ENCODE measurements around the gene CACNA2D3. TPM values are rescaled to one million over a fixed set of nuclear protein-coding genes. Genes with fewer than 3 reads are reported as not detected.

Gene CACNA2D3
- polyA plus RNA-seq, 3 donors: 8.3 to 21.5 (median 10.4) TPM

DNA sequence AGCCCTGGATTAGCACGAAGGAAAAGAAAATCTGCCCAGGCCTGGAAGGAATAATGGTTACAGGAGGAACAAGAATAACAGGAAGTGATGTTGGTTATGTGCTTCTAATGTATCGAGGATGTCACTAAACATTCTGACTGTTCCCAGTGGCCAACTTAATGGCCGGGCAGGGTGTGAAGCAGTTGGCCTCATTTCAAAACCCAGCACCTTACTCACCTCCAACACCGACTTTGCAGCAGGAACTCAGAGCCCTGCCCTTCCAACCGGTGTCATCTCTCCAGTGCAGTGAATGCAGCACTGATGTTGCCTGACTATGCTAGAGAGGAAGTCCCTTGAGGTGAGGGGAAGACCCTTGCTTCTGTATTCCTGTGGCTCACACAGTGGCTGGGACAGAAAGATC lies 967.9 kb downstream of the CACNA2D3 start:
- H3K27ac Mint-ChIP-seq: no peak overlapping the region
- no peak overlapping the region for H3K4me3 Mint-ChIP-seq
- no peak for DNase-seq
- Histone ChIP-seq H3K79me2 (ENCODE audit: insufficient read depth, low read length) (no peaks in the 10 kb centered on the region), H3K4me3 (replicated peaks in 1 of 3; ENCODE audit: low read depth in 2 of 3, low read length in 3 of 3) (no peak overlapping the region), H3K36me3 (replicated peaks in 1 of 2; ENCODE audit: control insufficient read depth in 1 of 2, insufficient read depth in 2 of 2, low read length in 2 of 2) (no peaks in the 10 kb centered on the region), H3K27me3 (ENCODE audit: control insufficient read depth in 2 of 2, insufficient read depth in 2 of 2, low read length in 2 of 2) (no peaks in the 10 kb centered on the region), H3K4me1 (ENCODE audit: control insufficient read depth in 1 of 2, insufficient read depth in 2 of 2, low read length in 2 of 2) (no peaks in the 10 kb centered on the region), H2AFZ (ENCODE audit: insufficient read depth, low read depth, low read length, poor library complexity, severe bottlenecking) (no peak overlapping the region), H3K9me3 (replicated peaks in 1 of 2; ENCODE audit: control insufficient read depth in 1 of 2, insufficient read depth in 1 of 2, low read length in 2 of 2) (no peaks in the 10 kb centered on the region), H3K27ac (ENCODE audit: low read depth in 1 of 2, low read length in 2 of 2) (no peak overlapping the region), H4K20me1 (ENCODE audit: insufficient read depth, low read length) (no peaks in the 10 kb centered on the region), H3K9ac (ENCODE audit: insufficient read depth, low read length, poor library complexity, severe bottlenecking) (no peak overlapping the region), H3K4me2 (replicated peaks; ENCODE audit: extremely low read depth, low read length, poor library complexity, severe bottlenecking) (no peak overlapping the region)
- no peaks in the 10 kb centered on the region for H3K36me3 Mint-ChIP-seq
- H3K9me3 Mint-ChIP-seq: peaks cover 0 to 8% (median 4%) of the 10 kb centered on the region in 7 donors
- no peaks in the 10 kb centered on the region for H3K4me1 Mint-ChIP-seq
- intact Hi-C loops (cut with micrococcal nuclease): no loop called here
- WGBS (ENCODE audit: insufficient coverage): 70% methylated on average over 1 of the region's 5 CpGs
- TF ChIP-seq, protein P1, sequence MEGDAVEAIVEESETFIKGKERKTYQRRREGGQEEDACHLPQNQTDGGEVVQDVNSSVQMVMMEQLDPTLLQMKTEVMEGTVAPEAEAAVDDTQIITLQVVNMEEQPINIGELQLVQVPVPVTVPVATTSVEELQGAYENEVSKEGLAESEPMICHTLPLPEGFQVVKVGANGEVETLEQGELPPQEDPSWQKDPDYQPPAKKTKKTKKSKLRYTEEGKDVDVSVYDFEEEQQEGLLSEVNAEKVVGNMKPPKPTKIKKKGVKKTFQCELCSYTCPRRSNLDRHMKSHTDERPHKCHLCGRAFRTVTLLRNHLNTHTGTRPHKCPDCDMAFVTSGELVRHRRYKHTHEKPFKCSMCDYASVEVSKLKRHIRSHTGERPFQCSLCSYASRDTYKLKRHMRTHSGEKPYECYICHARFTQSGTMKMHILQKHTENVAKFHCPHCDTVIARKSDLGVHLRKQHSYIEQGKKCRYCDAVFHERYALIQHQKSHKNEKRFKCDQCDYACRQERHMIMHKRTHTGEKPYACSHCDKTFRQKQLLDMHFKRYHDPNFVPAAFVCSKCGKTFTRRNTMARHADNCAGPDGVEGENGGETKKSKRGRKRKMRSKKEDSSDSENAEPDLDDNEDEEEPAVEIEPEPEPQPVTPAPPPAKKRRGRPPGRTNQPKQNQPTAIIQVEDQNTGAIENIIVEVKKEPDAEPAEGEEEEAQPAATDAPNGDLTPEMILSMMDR (IDR thresholded peaks at IDR 0.05): no peak
- H3K27me3 Mint-ChIP-seq (ENCODE audit: low read depth in 3 of 3): peaks cover 2 to 11% (median 11%) of the 10 kb centered on the region in 3 donors

DNA sequence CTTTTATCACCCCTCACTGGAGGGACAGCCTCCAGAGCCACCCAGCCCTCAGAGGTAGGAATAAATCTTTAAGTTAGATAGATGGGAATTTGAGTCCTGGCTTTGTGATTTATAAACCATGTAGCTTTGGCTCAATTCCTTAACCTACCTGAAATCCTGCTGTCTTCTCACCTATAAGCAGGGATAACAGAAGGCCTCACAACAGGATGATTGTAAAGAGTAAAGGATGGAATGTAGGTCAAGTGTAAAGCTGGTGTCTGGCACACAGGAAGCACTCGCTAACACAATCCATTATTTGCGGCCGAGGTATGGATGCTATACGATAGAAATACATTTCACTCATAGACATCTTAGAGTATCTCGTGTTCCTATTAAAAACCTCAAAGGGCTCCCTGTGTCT lies 968.4 kb downstream of the CACNA2D3 start:
- Histone ChIP-seq H3K4me1 (ENCODE audit: control insufficient read depth in 1 of 2, insufficient read depth in 2 of 2, low read length in 2 of 2) (no peaks in the 10 kb centered on the region), H3K9me3 (replicated peaks in 1 of 2; ENCODE audit: control insufficient read depth in 1 of 2, insufficient read depth in 1 of 2, low read length in 2 of 2) (no peaks in the 10 kb centered on the region)

More for the DNA sequence above, 968.4 kb downstream of the CACNA2D3 start:
- H3K36me3 Mint-ChIP-seq: no peaks in the 10 kb centered on the region
- Histone ChIP-seq H2AFZ (ENCODE audit: insufficient read depth, low read depth, low read length, poor library complexity, severe bottlenecking) (no peak overlapping the region), H3K27me3 (ENCODE audit: control insufficient read depth in 2 of 2, insufficient read depth in 2 of 2, low read length in 2 of 2) (no peaks in the 10 kb centered on the region), H3K79me2 (ENCODE audit: insufficient read depth, low read length) (no peaks in the 10 kb centered on the region), H3K9ac (ENCODE audit: insufficient read depth, low read length, poor library complexity, severe bottlenecking) (no peak overlapping the region), H3K4me3 (replicated peaks in 1 of 3; ENCODE audit: low read depth in 2 of 3, low read length in 3 of 3) (no peak overlapping the region), H3K36me3 (replicated peaks in 1 of 2; ENCODE audit: control insufficient read depth in 1 of 2, insufficient read depth in 2 of 2, low read length in 2 of 2) (no peaks in the 10 kb centered on the region), H4K20me1 (ENCODE audit: insufficient read depth, low read length) (no peaks in the 10 kb centered on the region), H3K27ac (ENCODE audit: low read depth in 1 of 2, low read length in 2 of 2) (no peak overlapping the region), H3K4me2 (replicated peaks; ENCODE audit: extremely low read depth, low read length, poor library complexity, severe bottlenecking) (no peak overlapping the region)
- intact Hi-C loops (cut with micrococcal nuclease): no loop called here
- H3K4me1 Mint-ChIP-seq: no peaks in the 10 kb centered on the region
- peaks cover 2 to 11% (median 11%) of the 10 kb centered on the region in 3 donors for H3K27me3 Mint-ChIP-seq (ENCODE audit: low read depth in 3 of 3)
- DNase-seq: no peak
- H3K27ac Mint-ChIP-seq: no peak overlapping the region
- H3K4me3 Mint-ChIP-seq: no peak overlapping the region
- 92% methylated on average over 4 of the region's 5 CpGs for WGBS (ENCODE audit: insufficient coverage)
- TF ChIP-seq, protein P1 (IDR thresholded peaks at IDR 0.05): no peak
- H3K9me3 Mint-ChIP-seq: peaks cover 0 to 7% (median 4%) of the 10 kb centered on the region in 7 donors

Data from CD14-positive monocyte (primary cell).